Endothelial cell of umbilical vein (primary cell): ENCODE data around the gene TLE4. TPM values are rescaled to one million over a fixed set of nuclear protein-coding genes. Genes with fewer than 3 reads are reported as not detected.

Experiments used
- BruUV-seq: library from RNA; stranded (reverse); fragments of 400-500 nt; replicated peaks from 2 replicates; lab custom pipeline; 2021; lab: Mats Ljungman, UMichigan
- CTCF ChIA-PET: fragments of 300-600, 350-600 bp; sonication (Branson Sonifier 250); formaldehyde crosslinking; loops from one replicate; lab custom pipeline; 2021; ENCODE audit warnings: antibody characterized with exemption, inconsistent platforms; lab: Charles Lee
- POLR2A ChIA-PET: fragments of 300-600, 350-600 bp; sonication (Branson Sonifier 250); formaldehyde crosslinking; loops from one replicate; lab custom pipeline; 2021; ENCODE audit warnings: antibody characterized with exemption, inconsistent platforms; lab: Charles Lee
- DNase-seq: peaks from one replicate; pipeline ENCODE4 v3.0.0-alpha.2; 2011; ENCODE audit warnings: low read depth, low spot score
- FAIRE-seq: peaks from 2 replicates; lab custom pipeline; 2011; peaks lifted over from hg19 to GRCh38; lab: Jason Lieb, UNC
- H2AFZ ChIP-seq: 2 replicates; pipeline ENCODE4 v1.6.0; 2012; ENCODE audit warnings: low read depth, low read length, control low read depth, inconsistent platforms
- H3K27ac ChIP-seq: 2 replicates; pipeline ENCODE4 v1.5.1; 2011; ENCODE audit warnings: low read depth, mild to moderate bottlenecking, control low read depth, low read length, moderate library complexity; ENCODE audit not compliant: insufficient read depth
- H3K27me3 ChIP-seq, 2 experiments: 2 replicates each; pipeline versions ENCODE4 v1.6.0 to v1.6.1; 2011; ENCODE audit warnings: low read length in 2 of 2, mixed read lengths in 1 of 2; ENCODE audit not compliant: control insufficient read depth in 2 of 2, insufficient read depth in 2 of 2
- H3K36me3 ChIP-seq, 2 experiments: 2 replicates in 1 of 2; 3 replicates in 1 of 2; pipeline ENCODE4 v1.5.1; 2011; ENCODE audit warnings: low read length in 2 of 2, mild to moderate bottlenecking in 1 of 2, moderate library complexity in 1 of 2; ENCODE audit not compliant: control insufficient read depth in 2 of 2, insufficient read depth in 2 of 2; ENCODE audit errors: extremely low read depth in 1 of 2
- H3K4me1 ChIP-seq: 3 replicates; pipeline ENCODE4 v1.5.1; 2011; ENCODE audit warnings: mild to moderate bottlenecking, low read length; ENCODE audit not compliant: control insufficient read depth, insufficient read depth; ENCODE audit errors: extremely low read depth
- H3K4me2 ChIP-seq: 2 replicates; pipeline ENCODE4 v1.6.1; 2011; ENCODE audit warnings: low read length, control low read depth, mixed read lengths; ENCODE audit not compliant: insufficient read depth
- H3K4me3 ChIP-seq, 3 experiments: fragments of 200-600 bp in 1 of 3; sonication (generic), shearing (Covaris generic) in 1 of 3; replicated peaks in 1 of 3; 2 replicates each; pipeline ENCODE4 v1.5.1; 2011 to 2016; ENCODE audit warnings: control low read depth in 3 of 3, low read length in 3 of 3, mild to moderate bottlenecking in 2 of 3, inconsistent platforms in 1 of 3, low read depth in 1 of 3, moderate library complexity in 1 of 3; ENCODE audit not compliant: insufficient read depth in 1 of 3
- H3K79me2 ChIP-seq: 2 replicates; pipeline ENCODE4 v1.6.0; 2012; ENCODE audit warnings: low read length, inconsistent platforms; ENCODE audit not compliant: control insufficient read depth, insufficient read depth
- H3K9ac ChIP-seq: replicated peaks from 2 replicates; pipeline ENCODE3; 2011; ENCODE audit warnings: low read length, control low read depth; ENCODE audit not compliant: insufficient read depth; ENCODE audit errors: extremely low read depth
- H3K9me1 ChIP-seq: replicated peaks from 3 replicates; pipeline ENCODE4 v1.6.0; 2011; ENCODE audit warnings: mild to moderate bottlenecking, low read length; ENCODE audit not compliant: control insufficient read depth, insufficient read depth; ENCODE audit errors: extremely low read depth
- H3K9me3 ChIP-seq: replicated peaks from 2 replicates; pipeline ENCODE4 v1.5.1; 2012; ENCODE audit warnings: low read length, inconsistent platforms; ENCODE audit not compliant: control insufficient read depth, insufficient read depth
- H4K20me1 ChIP-seq: replicated peaks from 2 replicates; pipeline ENCODE3; 2011; ENCODE audit warnings: mild to moderate bottlenecking, low read length; ENCODE audit not compliant: control insufficient read depth, insufficient read depth; ENCODE audit errors: extremely low read depth
- CTCF ChIP-seq, 2 donors: IDR thresholded peaks; 1 replicate in 1 of 2; 2 replicates in 1 of 2; pipeline ENCODE4 v1.5.1; 2011; ENCODE audit warnings: low read length in 2 of 2, mild to moderate bottlenecking in 2 of 2, moderate library complexity in 2 of 2, control low read depth in 1 of 2, inconsistent platforms in 1 of 2, low read depth in 1 of 2; ENCODE audit not compliant: insufficient read depth in 1 of 2; ENCODE audit errors: extremely low read depth in 1 of 2
- EZH2 ChIP-seq: IDR thresholded peaks from 2 replicates; pipeline ENCODE4 v1.6.1; 2012; ENCODE audit warnings: borderline replicate concordance, low read depth, mild to moderate bottlenecking, moderate library complexity, low read length, inconsistent platforms; ENCODE audit not compliant: severe bottlenecking
- FOS ChIP-seq: IDR thresholded peaks from 2 replicates; pipeline ENCODE4 v1.6.1; 2011; ENCODE audit warnings: mild to moderate bottlenecking, low read length, moderate library complexity, borderline replicate concordance; ENCODE audit not compliant: insufficient read depth
- GATA2 ChIP-seq: IDR thresholded peaks from 2 replicates; pipeline ENCODE4 v1.7.0; 2011; ENCODE audit warnings: low read depth, mild to moderate bottlenecking, moderate library complexity, mixed read lengths, low read length; ENCODE audit not compliant: insufficient read length, insufficient read depth
- JUN ChIP-seq: IDR thresholded peaks from 2 replicates; pipeline ENCODE4 v1.6.1; 2011; ENCODE audit warnings: borderline replicate concordance, low read depth; ENCODE audit not compliant: insufficient read length, insufficient read depth
- MAX ChIP-seq: IDR thresholded peaks from 2 replicates; pipeline ENCODE4 v1.6.1; 2011; ENCODE audit not compliant: insufficient read depth, insufficient read length
- MYC ChIP-seq: IDR thresholded peaks from one replicate; pipeline ENCODE4 v1.6.1; 2011; ENCODE audit warnings: mild to moderate bottlenecking, low read depth, low read length
- POLR2A ChIP-seq: IDR thresholded peaks from 2 replicates; pipeline ENCODE4 v1.6.1; 2012; ENCODE audit warnings: low read depth, mild to moderate bottlenecking, control low read depth, low read length
- POLR2AphosphoS5 ChIP-seq: IDR thresholded peaks from 2 replicates; pipeline ENCODE4 v1.6.1; 2012; ENCODE audit warnings: low read depth, mild to moderate bottlenecking, control low read depth, low read length, moderate library complexity; ENCODE audit not compliant: insufficient read depth
- dilution Hi-C: fragments of 300-500 bp; cut with MboI; formaldehyde crosslinking; loops from one replicate; pipeline ENCODE4 v1.15.0; 2019; ENCODE audit warnings: low sequenced_read_pairs; ENCODE audit not compliant: extremely low pct_ligation_motif_present
- intact Hi-C: fragments of 100-400 bp; cut with micrococcal nuclease; formaldehyde crosslinking; loops from one replicate; pipeline ENCODE4 v1.10.0; 2022
- polyA plus RNA-seq, 4 experiments: library from polyadenylated mRNA; depleted of rRNA in 3 of 4; stranded (reverse) in 3 of 4; unstranded in 1 of 4; fragments of >200 nt; gene quantifications; 2 replicates each; pipeline versions ENCODE4 v1.2.1 to v1.2.3, GENCODE V29; 2011 to 2012; ENCODE audit warnings: missing spikeins in 1 of 4
- total RNA-seq: library from RNA; stranded (reverse); gene quantifications from 2 replicates; pipeline ENCODE4 v1.2.3, GENCODE V29; 2021

The TLE4 gene
- total and polyA plus RNA-seq, 2 donors (not counting 3 experiments of a cell fraction or from before 2014, with no cell fraction given) = 31.4 to 32.3 TPM

- no peaks in the 10 kb centered on the region for H4K20me1 ChIP-seq
- H3K4me3 ChIP-seq = no peak overlapping the region
- H3K9me1 ChIP-seq = no peaks in the 10 kb centered on the region
- H3K9ac ChIP-seq = no peak overlapping the region
- H3K27me3 ChIP-seq = no peaks in the 10 kb centered on the region
- FAIRE-seq (no peak), DNase-seq (no peak)
- dilution Hi-C loops = no loop called here
- no peak overlapping the region for H2AFZ ChIP-seq
- POLR2A ChIA-PET = no interaction called here
- BruUV-seq = no TSS peak
- H3K36me3 ChIP-seq = no peaks in the 10 kb centered on the region
- no peaks in the 10 kb centered on the region for H3K4me1 ChIP-seq
- H3K27ac ChIP-seq = no peak overlapping the region
- H3K4me2 ChIP-seq = no peak overlapping the region
- TF ChIP-seq FOS (no peak), EZH2 (no peak), MYC (no peak), CTCF (IDR thresholded peaks at IDR 0.05; ENCODE audit: extremely low read depth in 1 of 2, insufficient read depth in 1 of 2, low read depth in 1 of 2, low read length in 2 of 2) (no peak), MAX (no peak), POLR2A (no peak), GATA2 (no peak), POLR2AphosphoS5 (no peak), JUN (no peak)
- intact Hi-C loops = loop anchor here (5.0 kb wide), 1 partner anchor 420 kb away; no protein-coding TSS in a partner anchor
- CTCF ChIA-PET = interaction anchor here (1.2 kb wide), 1 partner anchor 16 kb away, joined by 3 read pairs; no protein-coding TSS in a partner anchor
- no peaks in the 10 kb centered on the region for H3K9me3 ChIP-seq
- no peaks in the 10 kb centered on the region for H3K79me2 ChIP-seq
Measured at GRCh38 chr9:79757074-79757473, 185.3 kb downstream of the TLE4 start.
